GM15510 (cell line): ENCODE results near the gene REC114.

Experiments
- POLR2A ChIP-seq: IDR thresholded peaks from 3 replicates; pipeline ENCODE4 v1.6.1; 2011; ENCODE audit warnings: borderline replicate concordance; ENCODE audit not compliant: insufficient read length; ENCODE audit errors: extremely low read depth

REC114 gene

GRCh38 chr15:73567020-73567419 lies 124.1 kb downstream of the REC114 start:
- TF ChIP-seq POLR2A: no peak

- TF ChIP-seq POLR2A: no peak
Observed at GRCh38 chr15:73568564-73569280, 125.8 kb downstream of the REC114 start.

GRCh38 chr15:73569361-73569760 lies 126.4 kb downstream of the REC114 start:
- TF ChIP-seq POLR2A: no peak

- TF ChIP-seq POLR2A: no peak
Observed at GRCh38 chr15:73570355-73571032, 127.5 kb downstream of the REC114 start.

GRCh38 chr15:73571346-73571745 lies 128.4 kb downstream of the REC114 start:
- TF ChIP-seq POLR2A: no peak

- no peak for TF ChIP-seq POLR2A
Observed at GRCh38 chr15:73572296-73572695, 129.3 kb downstream of the REC114 start.

GRCh38 chr15:73573037-73573436 lies 130.1 kb downstream of the REC114 start:
- no peak for TF ChIP-seq POLR2A

- no peak for TF ChIP-seq POLR2A
Observed at GRCh38 chr15:73573572-73573971, 130.6 kb downstream of the REC114 start.

GRCh38 chr15:73575636-73576247 lies 132.8 kb downstream of the REC114 start:
- no peak for TF ChIP-seq POLR2A

- TF ChIP-seq POLR2A: no peak
Observed at GRCh38 chr15:73578026-73578425, 135.1 kb downstream of the REC114 start.

- TF ChIP-seq POLR2A: no peak
Observed at GRCh38 chr15:73582851-73583379, 140.0 kb downstream of the REC114 start.

GRCh38 chr15:73583544-73583943 lies 140.6 kb downstream of the REC114 start:
- TF ChIP-seq POLR2A: no peak

GRCh38 chr15:73584699-73585420 lies 141.9 kb downstream of the REC114 start:
- TF ChIP-seq POLR2A: no peak

- TF ChIP-seq POLR2A: no peak
Observed at GRCh38 chr15:73585871-73586654, 143.1 kb downstream of the REC114 start.

GRCh38 chr15:73589766-73590165 lies 146.8 kb downstream of the REC114 start:
- no peak for TF ChIP-seq POLR2A

GRCh38 chr15:73590263-73590662 lies 147.3 kb downstream of the REC114 start:
- no peak for TF ChIP-seq POLR2A
